GM12878 (cell line): Measurements from ENCODE around the gene SPTY2D1. TPM values are rescaled to one million over a fixed set of nuclear protein-coding genes. Genes with fewer than 3 reads are reported as not detected.
A peak's percentile ranks its signal among the peaks of the same experiment; 100 is the strongest.

Experiments
- CBFB ChIP-seq: IDR thresholded peaks from 2 replicates; pipeline ENCODE4 v1.6.1; 2016; ENCODE audit warnings: antibody characterized with exemption, low read depth
- DPF2 ChIP-seq: fragments of 450-650 bp; IDR thresholded peaks from 2 replicates; pipeline ENCODE4 v1.6.1; 2017; ENCODE audit warnings: mild to moderate bottlenecking
- ETV6 ChIP-seq, 2 experiments: fragments of 450-650 bp in 1 of 2; IDR thresholded peaks in 1 of 2; conservative IDR thresholded peaks in 1 of 2; 2 replicates each; pipeline ENCODE4 v1.6.1; 2014; ENCODE audit warnings: antibody characterized with exemption in 1 of 2, borderline replicate concordance in 1 of 2, low read depth in 1 of 2, mild to moderate bottlenecking in 1 of 2, moderate library complexity in 1 of 2
- HDAC2 ChIP-seq: fragments of 200-600 bp; sonication (generic); IDR thresholded peaks from 2 replicates; pipeline ENCODE4 v1.6.1; 2017
- MEF2B ChIP-seq: fragments of 450-650 bp; IDR thresholded peaks from 2 replicates; pipeline ENCODE4 v1.6.1; 2018; ENCODE audit warnings: mild to moderate bottlenecking, moderate library complexity; ENCODE audit not compliant: partially characterized antibody, poor library complexity, severe bottlenecking
- PKNOX1 ChIP-seq: fragments of 450-650 bp; IDR thresholded peaks from 2 replicates; pipeline ENCODE4 v1.6.1; 2016; ENCODE audit warnings: mild to moderate bottlenecking
- POLR2AphosphoS5 ChIP-seq: IDR thresholded peaks from 2 replicates; pipeline ENCODE4 v1.6.1; 2011; ENCODE audit warnings: mild to moderate bottlenecking, low read length, inconsistent platforms
- POU2F2 ChIP-seq: IDR thresholded peaks from 3 replicates; pipeline ENCODE4 v1.6.1; 2011; ENCODE audit warnings: low read depth, mild to moderate bottlenecking, low read length, borderline replicate concordance
- RB1 ChIP-seq: fragments of 450-650 bp; formaldehyde crosslinking; IDR thresholded peaks from 2 replicates; pipeline ENCODE4 v1.6.1; 2017; ENCODE audit warnings: mild to moderate bottlenecking, borderline replicate concordance
- SPI1 ChIP-seq: IDR thresholded peaks from 2 replicates; pipeline ENCODE4 v1.6.1; 2011; ENCODE audit warnings: low read depth, mild to moderate bottlenecking, low read length, moderate library complexity, borderline replicate concordance; ENCODE audit not compliant: insufficient read depth
- ZBED1 ChIP-seq: IDR thresholded peaks from 2 replicates; pipeline ENCODE4 v1.6.1; 2016; ENCODE audit warnings: borderline replicate concordance
- ZNF274 ChIP-seq: IDR thresholded peaks from one replicate; pipeline ENCODE4 v1.8.0; 2011; ENCODE audit not compliant: insufficient read length, insufficient read depth
- ZNF592 ChIP-seq: fragments of 450-650 bp; IDR thresholded peaks from 2 replicates; pipeline ENCODE4 v1.6.1; 2017; ENCODE audit warnings: mild to moderate bottlenecking, moderate library complexity
- polyA plus RNA-seq, 11 experiments: library from polyadenylated mRNA; depleted of rRNA in 4 of 11; unstranded in 6 of 11; stranded (reverse) in 5 of 11; fragments of >200 nt; fragmentation: Nextera tagmentation in 4 of 11; fragmentation: Illumina TruSeq in 1 of 11; extraction: Ambion mirVana in 4 of 11; extraction: Trizol in 1 of 11; gene quantifications; 1 replicate in 1 of 11; 2 replicates in 10 of 11; pipeline versions ENCODE4 v1.2.1 to v1.2.3, GENCODE V29; 2011 to 2016; ENCODE audit warnings: inconsistent platforms in 2 of 11, missing spikeins in 2 of 11, low read depth in 1 of 11
- total RNA-seq, 4 experiments: library from RNA; depleted of rRNA in 3 of 4; stranded (reverse); fragments of >200 nt in 3 of 4; fragmentation: Illumina TruSeq in 1 of 4; extraction: Trizol in 1 of 4; gene quantifications; 2 replicates each; pipeline versions ENCODE4 v1.2.1 to v1.2.3, GENCODE V29; 2013 to 2021
- TF ChIP-seq, protein P1 (sequence below): fragments of 450-650 bp; IDR thresholded peaks from 2 replicates; pipeline ENCODE4 v1.6.1; 2017; ENCODE audit warnings: mild to moderate bottlenecking
- TF ChIP-seq, protein P2 (sequence below): IDR thresholded peaks from 2 replicates; pipeline ENCODE4 v1.6.1; 2012; ENCODE audit warnings: low read depth, low read length, improper control_type of control experiment
- TF ChIP-seq, protein P3 (sequence below): fragments of 450-650 bp; IDR thresholded peaks from 2 replicates; pipeline ENCODE4 v1.6.1; 2018; ENCODE audit warnings: borderline replicate concordance, mild to moderate bottlenecking; ENCODE audit not compliant: partially characterized antibody

The SPTY2D1 gene
- total and polyA plus RNA-seq, 10 of the 15 experiments (the other 5 are each of a cell fraction or from before 2014, with no cell fraction given) = 4.6 to 31.1 (median 15.5) TPM

GRCh38 chr11:18588297-18589252 is 45.6 kb downstream of the SPTY2D1 start, which contains the start of gene UEVLD (continued):
- TF ChIP-seq ZNF592 (0 out of 2 replicates have a peak, but pooled peaks have one; percentile 44), HDAC2 (no peak), ETV6 (conservative IDR thresholded peaks at IDR 0.05 in 1 of 2, IDR thresholded peaks at IDR 0.05 in 1 of 2; ENCODE audit: borderline replicate concordance in 1 of 2, low read depth in 1 of 2) (peak in 1 of 2 experiments; percentile 46; a peak in 1 of 4 replicates), ZNF274 (no peak), ZBED1 (no peak), PKNOX1 (no peak), DPF2 (0 out of 2 replicates have a peak, but pooled peaks have one; percentile 43), POU2F2 (peak; percentile 40; the same call in 1 of the 3 replicates), CBFB (peak; percentile 80; the same call in 1 of the 2 replicates), SPI1 (no peak), RB1 (peak; percentile 39; the same call in 1 of the 2 replicates), MEF2B (no peak), POLR2AphosphoS5 (peak; percentile 76; the same call in 1 of the 2 replicates)
- TF ChIP-seq, protein P1, sequence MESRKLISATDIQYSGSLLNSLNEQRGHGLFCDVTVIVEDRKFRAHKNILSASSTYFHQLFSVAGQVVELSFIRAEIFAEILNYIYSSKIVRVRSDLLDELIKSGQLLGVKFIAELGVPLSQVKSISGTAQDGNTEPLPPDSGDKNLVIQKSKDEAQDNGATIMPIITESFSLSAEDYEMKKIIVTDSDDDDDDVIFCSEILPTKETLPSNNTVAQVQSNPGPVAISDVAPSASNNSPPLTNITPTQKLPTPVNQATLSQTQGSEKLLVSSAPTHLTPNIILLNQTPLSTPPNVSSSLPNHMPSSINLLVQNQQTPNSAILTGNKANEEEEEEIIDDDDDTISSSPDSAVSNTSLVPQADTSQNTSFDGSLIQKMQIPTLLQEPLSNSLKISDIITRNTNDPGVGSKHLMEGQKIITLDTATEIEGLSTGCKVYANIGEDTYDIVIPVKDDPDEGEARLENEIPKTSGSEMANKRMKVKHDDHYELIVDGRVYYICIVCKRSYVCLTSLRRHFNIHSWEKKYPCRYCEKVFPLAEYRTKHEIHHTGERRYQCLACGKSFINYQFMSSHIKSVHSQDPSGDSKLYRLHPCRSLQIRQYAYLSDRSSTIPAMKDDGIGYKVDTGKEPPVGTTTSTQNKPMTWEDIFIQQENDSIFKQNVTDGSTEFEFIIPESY = no peak
- TF ChIP-seq, protein P2, sequence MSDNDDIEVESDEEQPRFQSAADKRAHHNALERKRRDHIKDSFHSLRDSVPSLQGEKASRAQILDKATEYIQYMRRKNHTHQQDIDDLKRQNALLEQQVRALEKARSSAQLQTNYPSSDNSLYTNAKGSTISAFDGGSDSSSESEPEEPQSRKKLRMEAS = no peak
- TF ChIP-seq, protein P3, sequence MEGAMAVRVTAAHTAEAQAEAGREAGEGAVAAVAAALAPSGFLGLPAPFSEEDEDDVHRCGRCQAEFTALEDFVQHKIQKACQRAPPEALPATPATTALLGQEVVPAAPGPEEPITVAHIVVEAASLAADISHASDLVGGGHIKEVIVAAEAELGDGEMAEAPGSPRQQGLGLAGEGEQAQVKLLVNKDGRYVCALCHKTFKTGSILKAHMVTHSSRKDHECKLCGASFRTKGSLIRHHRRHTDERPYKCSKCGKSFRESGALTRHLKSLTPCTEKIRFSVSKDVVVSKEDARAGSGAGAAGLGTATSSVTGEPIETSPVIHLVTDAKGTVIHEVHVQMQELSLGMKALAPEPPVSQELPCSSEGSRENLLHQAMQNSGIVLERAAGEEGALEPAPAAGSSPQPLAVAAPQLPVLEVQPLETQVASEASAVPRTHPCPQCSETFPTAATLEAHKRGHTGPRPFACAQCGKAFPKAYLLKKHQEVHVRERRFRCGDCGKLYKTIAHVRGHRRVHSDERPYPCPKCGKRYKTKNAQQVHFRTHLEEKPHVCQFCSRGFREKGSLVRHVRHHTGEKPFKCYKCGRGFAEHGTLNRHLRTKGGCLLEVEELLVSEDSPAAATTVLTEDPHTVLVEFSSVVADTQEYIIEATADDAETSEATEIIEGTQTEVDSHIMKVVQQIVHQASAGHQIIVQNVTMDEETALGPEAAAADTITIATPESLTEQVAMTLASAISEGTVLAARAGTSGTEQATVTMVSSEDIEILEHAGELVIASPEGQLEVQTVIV = peak; percentile 56
